Astrocyte (in vitro differentiated cells and primary cell): ENCODE data around the gene DOCK3. TPM values are rescaled to one million over a fixed set of nuclear protein-coding genes. Genes with fewer than 3 reads are reported as not detected.
"Not testable (repeated sequence)": the region's sequence is repeated elsewhere in the genome, so short reads cannot be mapped to it uniquely, and the experiment has no call there.

ENCODE experiments used
- DNase-seq: peaks from one replicate; pipeline ENCODE4 v3.0.0-alpha.2; 2010; ENCODE audit warnings: low read depth
- FAIRE-seq: peaks from 2 replicates; lab custom pipeline; 2011; peaks lifted over from hg19 to GRCh38; lab: Jason Lieb, UNC
- H2AFZ ChIP-seq: 2 replicates; pipeline ENCODE4 v1.6.0; 2012; ENCODE audit warnings: low read depth, low read length, inconsistent platforms
- H3K27ac ChIP-seq: 2 replicates; pipeline ENCODE4 v1.5.1; 2011; ENCODE audit warnings: low read depth, low read length, inconsistent platforms
- H3K27me3 ChIP-seq: 2 replicates; pipeline ENCODE4 v1.6.0; 2011; ENCODE audit warnings: low read length, inconsistent platforms; ENCODE audit not compliant: insufficient read depth
- H3K36me3 ChIP-seq: 2 replicates; pipeline ENCODE4 v1.5.1; 2011; ENCODE audit warnings: low read length, inconsistent platforms; ENCODE audit not compliant: insufficient read depth
- H3K4me1 ChIP-seq: 2 replicates; pipeline ENCODE4 v1.5.1; 2011; ENCODE audit warnings: low read length, inconsistent platforms; ENCODE audit not compliant: insufficient read depth
- H3K4me2 ChIP-seq: 2 replicates; pipeline ENCODE4 v1.6.0; 2012; ENCODE audit warnings: low read length, inconsistent platforms
- H3K4me3 ChIP-seq: 2 replicates; pipeline ENCODE4 v1.5.1; 2011; ENCODE audit warnings: low read depth, mild to moderate bottlenecking, low read length, inconsistent platforms; ENCODE audit not compliant: insufficient read depth
- H3K79me2 ChIP-seq: 2 replicates; pipeline ENCODE4 v1.6.0; 2012; ENCODE audit warnings: mild to moderate bottlenecking, low read length, inconsistent platforms; ENCODE audit not compliant: insufficient read depth
- H3K9ac ChIP-seq: 2 replicates; pipeline ENCODE4 v1.6.0; 2012; ENCODE audit warnings: mild to moderate bottlenecking, low read length, inconsistent platforms
- H3K9me3 ChIP-seq: 2 replicates; pipeline ENCODE4 v1.5.1; 2012; ENCODE audit warnings: low read depth, mild to moderate bottlenecking, low read length, inconsistent platforms; ENCODE audit not compliant: insufficient read depth
- H4K20me1 ChIP-seq: 2 replicates; pipeline ENCODE4 v1.6.0; 2012; ENCODE audit warnings: low read length, inconsistent platforms; ENCODE audit not compliant: insufficient read depth
- H3K27ac Mint-ChIP-seq: one replicate; pipeline ENCODE4 v1.8.0; 2021; ENCODE audit warnings: mild to moderate bottlenecking, mixed read lengths; ENCODE audit not compliant: unreplicated experiment
- H3K27me3 Mint-ChIP-seq: one replicate; pipeline ENCODE4 v1.8.0; 2021; ENCODE audit warnings: low read depth, mixed read lengths; ENCODE audit not compliant: unreplicated experiment
- H3K36me3 Mint-ChIP-seq: one replicate; pipeline ENCODE4 v1.8.0; 2021; ENCODE audit warnings: low read depth, mixed read lengths; ENCODE audit not compliant: unreplicated experiment
- H3K4me1 Mint-ChIP-seq: one replicate; pipeline ENCODE4 v1.8.0; 2021; ENCODE audit warnings: low read depth, mixed read lengths; ENCODE audit not compliant: unreplicated experiment
- H3K4me3 Mint-ChIP-seq: one replicate; pipeline ENCODE4 v1.8.0; 2021; ENCODE audit warnings: mild to moderate bottlenecking, moderate library complexity, mixed read lengths; ENCODE audit not compliant: unreplicated experiment
- H3K9me3 Mint-ChIP-seq: one replicate; pipeline ENCODE4 v1.8.0; 2021; ENCODE audit warnings: mild to moderate bottlenecking, mixed read lengths; ENCODE audit not compliant: unreplicated experiment
- CTCF ChIP-seq: IDR thresholded peaks from 2 replicates; pipeline ENCODE4 v1.5.1; 2011; ENCODE audit warnings: low read depth, mild to moderate bottlenecking, inconsistent platforms, low read length, moderate library complexity; ENCODE audit not compliant: insufficient read depth
- EZH2 ChIP-seq: IDR thresholded peaks from 2 replicates; pipeline ENCODE4 v1.6.1; 2012; ENCODE audit warnings: mild to moderate bottlenecking, low read length, inconsistent platforms; ENCODE audit not compliant: insufficient read depth
- total RNA-seq: library from RNA; stranded (reverse); gene quantifications from 2 replicates; pipeline ENCODE4 v1.2.1, GENCODE V29; 2021

DOCK3 gene
- total RNA-seq, 1 donor from 2014 or later = 3.3 TPM

GRCh38 chr3:50676031-50676705 lies 1.4 kb downstream of the DOCK3 start:
- Mint-ChIP-seq H3K27ac (peak overlapping the region; percentile 13), H3K27me3 (peaks cover 28% of the 10 kb centered on the region), H3K4me3 (peak overlapping the region; percentile 88), H3K4me1 (peaks cover 15% of the 10 kb centered on the region), H3K9me3 (no peaks in the 10 kb centered on the region), H3K36me3 (no peaks in the 10 kb centered on the region)
- H4K20me1 ChIP-seq = no peaks in the 10 kb centered on the region
- no peak overlapping the region for H3K4me3 ChIP-seq
- H3K4me1 ChIP-seq = peaks cover 4% of the 10 kb centered on the region
- no peaks in the 10 kb centered on the region for H3K79me2 ChIP-seq
- H3K4me2 ChIP-seq = no peak overlapping the region
- H3K9me3 ChIP-seq = no peaks in the 10 kb centered on the region
- no peak overlapping the region for H3K27ac ChIP-seq
- DNase-seq = no peak
- FAIRE-seq = no peak
- no peak overlapping the region for H3K9ac ChIP-seq
- H3K27me3 ChIP-seq = peaks cover 47% of the 10 kb centered on the region
- no peaks in the 10 kb centered on the region for H3K36me3 ChIP-seq
- no peak for TF ChIP-seq CTCF
- TF ChIP-seq EZH2 = no peak
- H2AFZ ChIP-seq = no peak overlapping the region

DNA sequence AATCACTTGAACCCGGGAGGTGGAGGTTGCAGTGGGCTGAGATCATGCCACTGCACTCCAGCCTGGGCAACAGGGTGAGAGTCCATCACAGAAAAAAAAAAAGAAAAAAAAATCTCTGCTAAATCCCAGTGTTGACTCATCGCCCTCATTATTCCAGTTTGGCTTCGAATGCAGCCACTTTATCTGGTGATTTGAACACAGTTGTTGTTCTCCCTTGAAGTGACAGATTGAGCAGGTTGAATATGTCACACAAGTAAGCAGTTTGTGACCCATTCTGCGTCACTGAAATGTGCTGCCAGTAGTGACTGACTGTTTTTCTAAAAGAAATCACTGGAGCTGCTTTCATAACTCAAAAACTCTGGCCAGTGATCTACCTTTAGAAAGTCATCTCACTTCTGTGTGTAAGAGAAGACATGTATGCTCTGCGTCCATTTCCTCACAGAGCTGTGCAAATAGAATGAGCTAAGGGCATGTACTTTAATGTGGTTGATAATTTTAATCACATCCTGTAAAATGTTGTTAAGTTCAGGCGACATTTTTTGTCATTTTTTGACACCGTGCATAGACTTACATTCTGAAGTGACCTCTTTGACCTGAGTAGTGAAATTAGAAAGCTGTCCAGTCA lies 12.5 kb downstream of the DOCK3 start:
- Mint-ChIP-seq H3K27ac (no peak overlapping the region), H3K4me1 (peaks cover 6% of the 10 kb centered on the region), H3K27me3 (no peaks in the 10 kb centered on the region), H3K4me3 (no peak overlapping the region), H3K9me3 (no peaks in the 10 kb centered on the region), H3K36me3 (no peaks in the 10 kb centered on the region)
- Histone ChIP-seq H3K4me1 (no peaks in the 10 kb centered on the region), H3K36me3 (no peaks in the 10 kb centered on the region), H3K27ac (no peak overlapping the region), H3K4me2 (no peak overlapping the region), H3K9ac (no peak overlapping the region), H3K27me3 (no peaks in the 10 kb centered on the region), H3K9me3 (no peaks in the 10 kb centered on the region), H3K4me3 (no peak overlapping the region), H3K79me2 (no peaks in the 10 kb centered on the region), H4K20me1 (no peaks in the 10 kb centered on the region), H2AFZ (no peak overlapping the region)
- no peak for TF ChIP-seq CTCF
- TF ChIP-seq EZH2 = no peak
- no peak for DNase-seq
- no peak for FAIRE-seq

DNA sequence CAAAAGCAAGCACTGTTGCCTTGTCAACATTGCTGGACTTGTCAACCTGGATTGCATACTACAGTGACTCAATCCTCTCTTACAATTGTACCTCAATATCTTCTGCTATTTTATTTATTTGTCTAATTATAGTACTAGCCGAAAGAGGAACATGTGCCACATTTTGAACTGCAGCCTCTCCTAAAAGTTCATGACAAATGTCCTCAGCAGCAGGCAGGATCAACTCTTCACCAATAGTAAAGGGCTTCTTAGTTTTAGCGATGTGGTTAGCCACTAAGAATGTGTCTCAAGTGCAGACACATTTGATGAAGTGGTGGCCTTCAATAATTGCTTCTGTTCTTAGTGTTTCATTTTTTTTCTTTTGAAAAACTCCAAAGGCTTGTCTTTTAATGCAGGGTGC lies 13.2 kb downstream of the DOCK3 start:
- DNase-seq (no peak), FAIRE-seq (no peak)
- TF ChIP-seq EZH2 (no peak), CTCF (no peak)
- Histone ChIP-seq H2AFZ (no peak overlapping the region), H3K9me3 (no peaks in the 10 kb centered on the region), H3K79me2 (no peaks in the 10 kb centered on the region), H3K4me2 (no peak overlapping the region), H4K20me1 (no peaks in the 10 kb centered on the region), H3K4me3 (no peak overlapping the region), H3K9ac (no peak overlapping the region), H3K4me1 (no peaks in the 10 kb centered on the region), H3K36me3 (no peaks in the 10 kb centered on the region), H3K27me3 (no peaks in the 10 kb centered on the region), H3K27ac (no peak overlapping the region)
- Mint-ChIP-seq H3K27me3 (no peaks in the 10 kb centered on the region), H3K4me3 (no peak overlapping the region), H3K4me1 (peaks cover 6% of the 10 kb centered on the region), H3K36me3 (no peaks in the 10 kb centered on the region), H3K9me3 (no peaks in the 10 kb centered on the region), H3K27ac (no peak overlapping the region)

GRCh38 chr3:50688602-50689001 lies 13.9 kb downstream of the DOCK3 start:
- H2AFZ ChIP-seq, H3K4me2 ChIP-seq, H3K36me3 ChIP-seq, H3K27ac Mint-ChIP-seq, H3K36me3 Mint-ChIP-seq, H3K4me1 Mint-ChIP-seq, FAIRE-seq, H3K27ac ChIP-seq, H3K4me3 Mint-ChIP-seq, H3K9me3 Mint-ChIP-seq, H3K27me3 ChIP-seq, DNase-seq, H3K27me3 Mint-ChIP-seq, H4K20me1 ChIP-seq, H3K9ac ChIP-seq, H3K9me3 ChIP-seq, H3K4me3 ChIP-seq, H3K4me1 ChIP-seq, H3K79me2 ChIP-seq: not testable (repeated sequence)
